ENCODE measurements around the gene CRB2.
"Not testable (repeated sequence)": the region's sequence is repeated elsewhere in the genome, so short reads cannot be mapped to it uniquely, and the experiment has no call there.

CRB2 gene

DNA sequence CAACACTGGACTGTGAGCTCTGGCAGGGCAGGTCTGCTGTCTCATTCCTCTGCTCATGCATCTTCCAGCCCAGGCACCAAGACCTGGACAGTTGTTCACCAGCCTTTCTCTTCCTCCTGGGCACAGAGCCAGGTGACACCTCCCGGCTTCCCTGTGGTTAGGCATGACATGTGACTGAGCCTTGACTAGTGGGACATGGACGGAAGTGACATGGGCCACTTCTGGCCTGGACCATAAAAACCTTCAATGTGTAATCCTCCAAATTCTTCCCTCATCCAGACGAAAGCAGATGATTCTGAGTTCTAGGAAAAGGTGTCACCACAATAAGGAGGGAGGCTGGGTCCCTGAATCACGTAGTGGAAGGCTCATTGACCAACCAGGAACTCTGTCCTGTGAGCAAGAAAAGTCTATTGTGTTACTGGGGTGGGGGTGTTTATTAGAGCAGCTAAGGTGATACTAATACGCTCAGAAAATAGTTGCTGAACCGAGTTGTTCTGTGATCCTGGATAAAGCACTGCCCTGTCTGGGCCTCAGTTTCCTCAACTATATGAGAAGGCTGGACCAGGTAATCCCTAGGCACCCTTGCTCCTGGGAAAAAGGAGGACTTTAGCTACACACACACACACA lies 26.6 kb upstream of the CRB2 start:
- DNase-seq, result no peak

DNA sequence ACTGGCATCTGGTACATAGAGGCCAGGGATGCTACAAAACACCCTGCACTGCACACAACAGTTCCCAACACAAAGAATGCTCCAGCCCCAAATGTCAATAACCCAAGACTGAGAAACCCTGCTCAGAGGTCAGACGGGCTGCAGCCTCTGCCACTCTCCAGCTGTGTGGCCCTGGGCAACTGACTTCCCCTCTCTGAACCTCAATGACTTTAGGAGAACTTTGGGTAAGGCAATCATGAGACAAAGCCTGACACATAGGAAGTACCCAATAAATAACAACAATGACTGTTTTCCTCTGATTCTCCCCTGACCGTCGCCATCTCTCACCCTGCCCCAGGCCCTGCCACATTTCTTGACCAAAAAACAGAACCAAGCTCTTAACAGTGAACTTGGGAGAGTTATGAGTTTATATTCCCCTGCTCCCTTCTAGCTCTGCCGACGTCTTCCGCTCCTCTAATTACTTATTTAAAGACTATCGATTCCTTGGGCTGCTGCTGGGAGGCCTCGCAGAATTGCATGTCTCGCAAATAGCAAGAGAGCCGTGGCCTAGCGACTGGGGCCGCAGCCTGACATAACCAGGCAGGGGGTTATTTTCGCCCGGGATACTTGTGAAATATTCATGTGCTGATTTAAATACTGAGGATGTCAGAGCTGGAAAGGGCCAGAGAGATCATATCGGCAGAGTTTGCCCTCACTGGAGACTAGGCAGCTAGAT lies 24.5 kb upstream of the CRB2 start:
- DNase-seq, result no peak

DNA sequence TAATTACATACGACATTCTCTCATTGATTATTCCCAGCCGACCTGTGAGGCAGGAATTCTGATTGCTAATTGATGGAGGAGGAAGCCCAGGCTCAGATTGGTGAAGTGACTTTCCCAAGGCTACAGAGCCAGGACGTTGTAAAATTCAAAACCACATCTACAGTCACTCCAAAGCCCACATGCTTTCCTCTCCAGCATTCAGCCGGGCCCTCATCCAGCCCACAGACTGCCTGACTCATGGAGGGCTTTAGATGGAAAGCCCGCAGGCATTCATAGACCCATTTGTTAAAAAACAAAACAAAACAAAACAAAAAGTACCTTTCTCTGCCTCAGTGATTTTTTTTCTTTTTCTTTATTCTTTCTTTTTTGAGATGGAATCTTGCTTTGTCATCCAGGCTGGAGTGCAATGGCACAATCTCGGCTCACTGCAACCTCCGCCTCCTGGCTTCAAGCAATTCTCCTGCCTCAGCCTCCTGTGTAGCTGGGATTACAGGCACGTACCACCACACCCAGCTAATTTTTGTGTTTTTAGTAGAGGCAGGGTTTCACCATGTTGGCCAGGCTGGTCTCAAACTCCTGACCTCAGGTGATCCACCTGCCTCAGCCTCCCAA lies 22.8 kb upstream of the CRB2 start:
- DNase-seq, result not testable (repeated sequence)

- DNase-seq, result no peak
Observed at GRCh38 chr9:123334639-123335038, 21.4 kb upstream of the CRB2 start.

DNA sequence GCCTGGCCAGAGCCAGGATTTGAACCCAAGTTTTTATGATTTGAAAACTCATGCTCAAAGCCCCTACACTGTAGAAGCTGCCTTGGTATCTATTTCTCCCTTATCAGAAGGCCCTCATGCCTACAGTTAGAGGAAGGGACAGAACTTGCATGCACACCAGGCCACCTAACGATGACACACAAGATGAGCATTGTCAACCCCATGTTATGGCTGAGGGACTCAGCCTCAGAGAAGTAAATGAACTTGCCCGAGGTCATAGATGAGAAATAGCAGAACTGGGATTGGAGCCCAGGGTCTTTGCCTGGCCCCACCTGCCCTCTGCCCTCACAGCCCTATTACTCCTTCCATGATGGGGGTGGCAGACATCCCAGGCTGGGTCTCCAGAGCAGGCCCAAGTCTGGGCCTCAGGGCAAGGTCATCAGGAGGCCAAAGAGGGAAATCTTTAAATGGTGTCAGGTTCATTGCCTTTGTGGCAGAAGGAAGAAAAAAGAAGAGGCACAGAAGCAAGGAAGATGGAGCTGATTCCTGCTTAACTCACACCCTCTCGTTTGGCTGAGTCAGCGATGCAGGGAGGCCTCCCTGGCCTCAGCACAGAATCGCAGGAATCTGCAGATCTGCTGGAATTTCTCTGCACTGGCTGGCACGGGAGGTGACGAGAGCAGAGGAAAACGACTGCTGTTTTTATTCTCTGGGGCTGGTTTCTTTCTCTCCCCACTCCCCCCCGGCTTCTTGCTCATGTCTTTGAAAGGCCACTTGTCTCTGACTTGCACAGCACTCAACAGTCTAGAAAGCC lies 20.6 kb upstream of the CRB2 start:
- DNase-seq, result no peak

- DNase-seq, result no peak
Observed at GRCh38 chr9:123335986-123336329, 20.0 kb upstream of the CRB2 start.

DNA sequence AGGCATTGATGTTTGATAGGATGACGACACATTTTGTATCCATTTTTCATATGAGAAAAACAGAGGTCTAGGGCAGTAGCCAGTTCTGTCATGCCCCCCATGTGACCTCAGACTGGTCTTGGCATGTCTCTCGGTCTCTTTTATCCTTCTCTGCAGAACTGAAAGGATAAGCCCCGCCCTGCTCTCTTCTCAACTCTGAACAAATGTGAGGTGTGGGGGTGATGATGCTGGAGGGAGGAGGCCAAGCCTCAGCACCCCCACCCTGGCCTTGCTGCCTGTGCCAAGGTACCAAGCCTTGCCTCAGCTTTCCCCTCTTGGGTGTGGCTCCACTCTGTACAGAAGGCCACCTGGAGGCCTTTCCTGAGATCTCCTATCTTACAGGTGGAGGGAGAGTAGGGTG lies 19.5 kb upstream of the CRB2 start:
- no peak for DNase-seq

DNA sequence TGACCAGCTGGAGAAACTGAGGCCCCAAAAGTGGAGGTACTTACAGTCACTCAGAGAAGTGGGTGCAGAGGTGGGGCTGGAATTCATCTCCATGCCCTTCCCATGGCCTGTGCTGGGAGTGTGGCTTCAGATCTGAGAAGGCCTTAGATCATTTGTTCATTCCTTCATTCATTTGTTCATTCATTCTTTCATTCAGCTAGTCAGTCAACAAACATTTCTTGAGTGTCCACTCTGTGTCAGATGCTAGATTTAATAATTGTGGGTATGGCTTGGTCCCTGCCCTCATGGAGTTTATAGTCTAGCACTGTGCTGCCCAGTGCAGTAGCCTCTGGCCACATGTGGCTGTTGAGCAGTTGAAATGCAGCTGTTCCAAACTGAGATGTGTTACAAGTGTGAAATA lies 19.0 kb upstream of the CRB2 start:
- DNase-seq, result no peak

DNA sequence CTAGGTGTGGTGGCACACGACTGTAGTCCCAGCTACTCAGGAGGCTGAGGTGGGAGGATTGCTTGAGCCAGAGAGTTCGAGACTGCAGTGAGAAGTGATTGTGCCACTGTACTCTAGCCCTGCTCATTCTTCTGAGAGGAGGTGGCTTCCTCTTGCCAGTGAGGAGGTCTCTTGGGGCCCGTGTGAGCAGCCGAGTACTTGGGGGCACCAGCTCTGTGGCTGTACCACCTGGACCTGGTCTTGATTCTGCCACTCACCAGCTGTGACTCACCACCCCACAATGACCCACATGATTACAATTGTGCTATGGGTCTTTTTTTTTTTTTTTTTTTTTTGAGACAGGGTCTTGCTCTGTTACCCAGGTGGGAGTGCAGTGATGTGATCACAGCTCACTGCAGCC lies 18.0 kb upstream of the CRB2 start:
- no peak for DNase-seq

GRCh38 chr9:123338710-123339665 lies 17.0 kb upstream of the CRB2 start:
- DNase-seq, result peak; percentile 75 to 78

GRCh38 chr9:123339666-123340510 lies 16.1 kb upstream of the CRB2 start:
- DNase-seq, result peak; percentile 66 to 72

- DNase-seq, result no peak
Observed at GRCh38 chr9:123341816-123342215, 14.2 kb upstream of the CRB2 start.

DNA sequence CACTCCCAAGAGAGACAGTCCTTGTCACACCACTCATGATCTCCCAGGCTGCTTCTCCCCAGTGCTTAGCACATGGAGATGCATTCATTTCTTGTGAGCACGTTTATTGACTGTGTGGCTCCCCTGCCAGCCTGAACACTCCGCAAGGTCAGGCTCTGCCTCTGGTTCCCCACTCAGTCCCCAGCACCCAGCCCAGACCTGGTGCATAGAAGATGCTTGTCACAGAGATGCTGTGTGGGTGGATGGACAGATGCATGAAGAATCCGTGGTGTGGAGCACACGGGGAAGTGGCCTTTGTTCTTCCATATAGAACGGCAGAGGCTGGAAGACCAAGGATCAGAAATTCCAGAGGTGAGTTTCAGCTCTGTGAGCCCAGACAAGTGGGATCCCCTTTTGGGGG lies 13.8 kb upstream of the CRB2 start:
- DNase-seq, result no peak

DNA sequence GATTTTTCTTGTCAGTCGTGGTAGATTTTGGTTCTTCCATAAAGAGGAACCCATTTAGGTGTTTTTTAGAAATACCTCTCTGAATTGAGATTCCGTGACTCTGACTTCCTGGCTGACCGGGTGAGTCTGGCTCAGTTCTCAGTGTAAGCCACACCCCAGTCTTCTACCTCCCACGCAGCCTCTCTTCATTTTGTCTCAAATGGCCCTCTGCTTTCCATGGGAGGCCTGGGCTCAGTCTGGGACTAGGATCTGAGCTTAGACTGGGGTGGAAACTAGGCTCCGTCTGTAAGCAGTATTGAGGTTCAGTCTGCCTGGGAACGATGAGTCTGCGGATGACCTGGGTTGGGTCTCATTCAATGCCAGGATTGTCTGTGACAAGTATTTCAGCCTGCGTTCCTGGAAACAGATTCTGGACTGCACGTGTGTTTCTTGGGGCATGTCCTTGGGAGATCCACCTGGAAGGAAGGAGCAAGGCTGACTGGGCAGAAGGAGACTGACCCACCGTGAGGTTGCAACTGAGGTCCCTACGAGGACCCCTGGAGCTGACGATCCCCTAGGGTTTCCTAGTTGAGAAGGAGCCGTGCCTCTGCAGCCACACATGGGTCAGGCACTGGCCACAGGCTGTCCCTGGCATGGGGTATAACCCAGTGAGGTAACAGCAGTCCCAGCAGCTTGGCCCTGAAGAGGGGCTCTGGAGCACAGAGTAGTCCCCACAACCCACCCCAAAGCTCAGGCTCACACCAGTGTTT lies 12.4 kb upstream of the CRB2 start:
- DNase-seq, result no peak

- no peak for DNase-seq
Observed at GRCh38 chr9:123344192-123344949, 11.6 kb upstream of the CRB2 start.

- DNase-seq, result no peak
Observed at GRCh38 chr9:123345567-123345955, 10.4 kb upstream of the CRB2 start.

GRCh38 chr9:123346026-123346425 lies 10.0 kb upstream of the CRB2 start:
- no peak for DNase-seq

GRCh38 chr9:123346826-123347225 lies 9.2 kb upstream of the CRB2 start:
- DNase-seq, result no peak

DNA sequence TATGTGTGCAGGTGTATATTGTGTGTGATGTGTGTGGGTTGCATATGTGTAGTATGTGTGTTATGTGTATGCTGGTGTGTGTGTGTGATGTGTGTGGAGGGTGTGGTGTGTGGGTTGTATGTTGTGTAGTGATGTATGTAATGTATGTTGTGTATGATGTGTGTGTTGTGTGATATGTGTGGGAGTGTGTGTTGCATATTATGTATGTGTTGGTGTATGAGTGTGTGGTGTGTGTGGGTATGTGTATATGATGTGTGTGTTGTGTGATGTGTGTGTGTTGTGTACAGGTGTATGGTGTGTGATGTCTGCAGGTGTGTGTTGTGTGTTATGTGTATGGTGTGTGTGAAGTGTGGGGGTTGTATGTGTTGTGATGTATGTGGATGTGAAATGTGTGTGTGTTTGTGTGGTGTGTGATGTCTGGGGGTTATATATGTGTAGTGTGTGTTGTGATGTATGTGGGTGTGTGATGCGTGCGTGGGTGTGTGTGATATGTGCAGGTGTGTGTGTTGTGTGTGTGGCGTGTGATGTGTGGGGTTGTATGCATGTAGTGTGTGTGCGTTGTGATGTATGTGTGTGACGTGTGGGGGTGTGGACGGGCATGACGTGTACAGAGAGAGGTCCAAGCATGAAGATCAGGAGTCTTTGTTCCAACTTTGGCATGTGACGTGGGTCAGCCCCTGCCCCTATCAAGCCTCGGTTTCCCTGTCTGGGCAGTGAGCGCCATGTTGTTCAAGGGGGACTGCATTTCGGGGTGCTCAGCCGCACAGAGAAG lies 8.5 kb upstream of the CRB2 start:
- no peak for DNase-seq
